Liver (tissue), 3 donors: ENCODE results near the gene FZR1.

ENCODE experiments used
- CTCF ChIP-seq: fragments of 150-350 bp; IDR thresholded peaks from 2 replicates; pipeline ENCODE4 v1.5.1; 2017; ENCODE audit warnings: improper control_type of control experiment, low read depth, low read length; ENCODE audit not compliant: missing input control
- EGR1 ChIP-seq, 2 donors: IDR thresholded peaks; 2 replicates each; pipeline ENCODE4 v1.6.1; 2016 to 2018; ENCODE audit warnings: antibody characterized with exemption in 2 of 2, low read depth in 2 of 2
- HNF4G ChIP-seq: IDR thresholded peaks from 2 replicates; pipeline ENCODE4 v1.6.1; 2016; ENCODE audit warnings: antibody characterized with exemption
- RAD21 ChIP-seq, 2 donors: IDR thresholded peaks; 2 replicates each; pipeline ENCODE4 v1.6.1; 2016; ENCODE audit warnings: antibody characterized with exemption in 2 of 2, mild to moderate bottlenecking in 2 of 2
- donor health status: healthy.
- donor health status: healthy.

GRCh38 chr19:3570606-3571011 is 64.5 kb downstream of the FZR1 start:
- TF ChIP-seq CTCF (no peak), RAD21 (IDR thresholded peaks at IDR 0.05) (no peak), HNF4G (no peak), EGR1 (IDR thresholded peaks at IDR 0.05; ENCODE audit: low read depth in 2 of 2) (no peak)
